Measurements from ENCODE around the gene ELFN2.

DNA sequence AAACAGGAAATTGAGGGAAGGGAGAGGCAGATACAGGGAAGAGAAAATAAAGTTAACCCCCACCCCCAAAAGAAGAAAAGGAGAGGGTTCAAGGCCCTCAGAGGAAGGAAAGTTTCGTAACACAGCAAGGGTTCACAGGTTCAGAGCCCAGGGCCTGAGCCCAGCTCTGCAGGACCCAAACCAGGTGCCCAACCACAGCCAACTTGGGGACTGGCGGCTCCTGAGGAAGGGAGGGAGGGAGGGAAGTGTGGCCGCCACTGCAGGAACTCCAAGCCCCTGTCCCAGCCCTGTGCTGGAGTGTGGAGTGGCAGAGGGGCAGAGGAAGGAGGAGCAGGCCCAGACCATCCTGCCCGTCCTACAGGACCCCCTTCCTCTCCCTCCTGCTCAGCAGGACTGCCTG is 59.2 kb downstream of the ELFN2 start:
- TF ChIP-seq, protein P1, sequence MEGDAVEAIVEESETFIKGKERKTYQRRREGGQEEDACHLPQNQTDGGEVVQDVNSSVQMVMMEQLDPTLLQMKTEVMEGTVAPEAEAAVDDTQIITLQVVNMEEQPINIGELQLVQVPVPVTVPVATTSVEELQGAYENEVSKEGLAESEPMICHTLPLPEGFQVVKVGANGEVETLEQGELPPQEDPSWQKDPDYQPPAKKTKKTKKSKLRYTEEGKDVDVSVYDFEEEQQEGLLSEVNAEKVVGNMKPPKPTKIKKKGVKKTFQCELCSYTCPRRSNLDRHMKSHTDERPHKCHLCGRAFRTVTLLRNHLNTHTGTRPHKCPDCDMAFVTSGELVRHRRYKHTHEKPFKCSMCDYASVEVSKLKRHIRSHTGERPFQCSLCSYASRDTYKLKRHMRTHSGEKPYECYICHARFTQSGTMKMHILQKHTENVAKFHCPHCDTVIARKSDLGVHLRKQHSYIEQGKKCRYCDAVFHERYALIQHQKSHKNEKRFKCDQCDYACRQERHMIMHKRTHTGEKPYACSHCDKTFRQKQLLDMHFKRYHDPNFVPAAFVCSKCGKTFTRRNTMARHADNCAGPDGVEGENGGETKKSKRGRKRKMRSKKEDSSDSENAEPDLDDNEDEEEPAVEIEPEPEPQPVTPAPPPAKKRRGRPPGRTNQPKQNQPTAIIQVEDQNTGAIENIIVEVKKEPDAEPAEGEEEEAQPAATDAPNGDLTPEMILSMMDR (IDR thresholded peaks at IDR 0.05), result no peak
- TF ChIP-seq POLR2A (IDR thresholded peaks at IDR 0.05) (no peak), POLR2AphosphoS5 (IDR thresholded peaks at IDR 0.05) (no peak), EP300 (IDR thresholded peaks at IDR 0.05; ENCODE audit: low read depth) (no peak)

Data from transverse colon (tissue), 4 donors.